Esophagus muscularis mucosa (tissue), 4 donors: ENCODE measurements around the gene ITGB1. TPM values are rescaled to one million over a fixed set of nuclear protein-coding genes. Genes with fewer than 3 reads are reported as not detected.

Experiments used
- DNase-seq: peaks from one replicate; pipeline ENCODE4 v3.0.0-alpha.2; 2017; ENCODE audit errors: extremely low spot score
- H3K27ac ChIP-seq, 4 donors: fragments of 200-600 bp; sonication (generic); replicated peaks in 1 of 4; 1 replicate in 3 of 4; 2 replicates in 1 of 4; pipeline ENCODE4 v1.5.1; 2016 to 2019; ENCODE audit warnings: mild to moderate bottlenecking in 1 of 4
- H3K27me3 ChIP-seq, 4 donors: fragments of 200-600 bp; sonication (generic); one replicate each; pipeline versions ENCODE4 v1.5.1 to v1.6.0; 2016 to 2019
- H3K36me3 ChIP-seq, 4 donors: fragments of 200-600 bp; sonication (generic); one replicate each; pipeline ENCODE4 v1.5.1; 2016 to 2019
- H3K4me1 ChIP-seq, 4 donors: fragments of 200-600 bp; sonication (generic); one replicate each; pipeline ENCODE4 v1.5.1; 2016 to 2019
- H3K4me3 ChIP-seq, 4 donors: fragments of 200-600 bp; sonication (generic); 1 replicate in 2 of 4; 2 replicates in 2 of 4; pipeline ENCODE4 v1.5.1; 2016 to 2019; ENCODE audit warnings: mild to moderate bottlenecking in 4 of 4, moderate library complexity in 1 of 4
- H3K9me3 ChIP-seq, 4 donors: fragments of 200-600 bp; sonication (generic); 1 replicate in 3 of 4; 2 replicates in 1 of 4; pipeline ENCODE4 v1.5.1; 2016 to 2019
- CTCF ChIP-seq, 3 experiments: fragments of 200-600 bp in 2 of 3; fragments of 450-650 bp in 1 of 3; sonication (generic) in 2 of 3; IDR thresholded peaks; one replicate each; pipeline ENCODE4 v1.5.1; 2017 to 2019; ENCODE audit warnings: antibody characterized with exemption in 3 of 3, mild to moderate bottlenecking in 2 of 3, moderate library complexity in 1 of 3
- EP300 ChIP-seq: sonication (generic); formaldehyde crosslinking; IDR thresholded peaks from one replicate; pipeline ENCODE4 v1.6.1; 2017; ENCODE audit warnings: antibody characterized with exemption
- POLR2A ChIP-seq: fragments of 450-650 bp; IDR thresholded peaks from one replicate; pipeline ENCODE4 v1.6.1; 2017; ENCODE audit warnings: antibody characterized with exemption, moderate library complexity, mild to moderate bottlenecking, low read depth
- POLR2AphosphoS5 ChIP-seq, 2 donors: sonication (generic); formaldehyde crosslinking; IDR thresholded peaks; one replicate each; pipeline ENCODE4 v1.6.1; 2017; ENCODE audit warnings: antibody characterized with exemption in 2 of 2
- WGBS: methylation state at CpG from one replicate; pipeline ENCODE4 v1.1.5; 2018; 5-methylcytosine and 5-hydroxymethylcytosine counted together
- intact Hi-C: fragments of 100-400 bp; cut with DNase I; formaldehyde crosslinking; loops from one replicate; pipeline ENCODE4 v1.15.1; 2023
- total RNA-seq, 4 donors: library from RNA; depleted of rRNA; stranded (reverse); fragments of >200 nt; gene quantifications; one replicate each; pipeline versions ENCODE4 v1.1.0 to v1.2.1, GENCODE V29; 2016

ITGB1 gene
- total RNA-seq, 4 donors from 2014 or later: 1,385 to 1,873 (median 1,661) TPM

- H3K27ac ChIP-seq: peak overlapping the region; percentile 42 to 87 (median 68)
- no peak for DNase-seq
- no peaks in the 10 kb centered on the region for H3K9me3 ChIP-seq
- WGBS: 57% methylated on average over 6 of the region's 6 CpGs
- intact Hi-C loops: no loop called here
- TF ChIP-seq EP300 (no peak), POLR2AphosphoS5 (IDR thresholded peaks at IDR 0.05) (peak in 1 of 2 donors; percentile 27)
- no peak overlapping the region for H3K4me3 ChIP-seq
- no peaks in the 10 kb centered on the region for H3K27me3 ChIP-seq
- H3K4me1 ChIP-seq: peaks cover 4 to 80% (median 60%) of the 10 kb centered on the region in 4 donors
- peaks cover 12 to 71% (median 45%) of the 10 kb centered on the region in 4 donors for H3K36me3 ChIP-seq
Observed at GRCh38 chr10:32929634-32930033, 28.4 kb downstream of the ITGB1 start.

- no peak overlapping the region for H3K4me3 ChIP-seq
- H3K9me3 ChIP-seq: no peaks in the 10 kb centered on the region
- no peak for DNase-seq
- TF ChIP-seq EP300 (no peak), POLR2A (no peak), POLR2AphosphoS5 (IDR thresholded peaks at IDR 0.05) (no peak), CTCF (IDR thresholded peaks at IDR 0.05) (no peak)
- no peaks in the 10 kb centered on the region for H3K27me3 ChIP-seq
- intact Hi-C loops: no loop called here
- H3K36me3 ChIP-seq: peaks cover 12 to 73% (median 53%) of the 10 kb centered on the region in 4 donors
- WGBS: 91% methylated on average over 3 of the region's 3 CpGs
- H3K4me1 ChIP-seq: peaks cover 4 to 79% (median 63%) of the 10 kb centered on the region in 4 donors
- peak overlapping the region in 1 of 4 donors; percentile 87 for H3K27ac ChIP-seq
Observed at GRCh38 chr10:32927750-32928149, 30.3 kb downstream of the ITGB1 start.

GRCh38 chr10:32923849-32924248 lies 34.2 kb downstream of the ITGB1 start:
- Histone ChIP-seq H3K27ac (no peak overlapping the region), H3K36me3 (peaks cover 42 to 99% (median 84%) of the 10 kb centered on the region in 4 donors)
- TF ChIP-seq CTCF (IDR thresholded peaks at IDR 0.05) (no peak), POLR2A (no peak), POLR2AphosphoS5 (IDR thresholded peaks at IDR 0.05) (no peak)

DNA sequence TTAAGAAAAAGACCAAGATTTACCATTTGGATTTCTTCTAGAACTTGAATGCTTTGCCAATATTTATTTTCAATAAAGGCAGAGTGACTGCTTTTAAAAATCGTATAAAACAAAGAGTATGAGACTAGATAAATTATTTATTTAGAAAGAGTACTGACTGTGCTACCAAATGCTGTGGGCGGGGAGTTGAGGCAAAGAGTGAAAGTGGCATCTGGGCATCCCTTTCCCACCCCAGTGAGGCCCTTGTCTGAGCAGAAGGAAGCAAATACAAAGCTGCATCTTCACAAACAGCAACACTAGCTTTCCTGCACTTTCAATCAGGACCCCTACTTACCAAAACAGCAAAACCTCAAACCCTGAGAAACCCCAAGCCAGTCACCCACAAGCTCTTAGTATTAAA lies 34.9 kb downstream of the ITGB1 start:
- Histone ChIP-seq H3K4me1 (peaks cover 0 to 37% (median 23%) of the 10 kb centered on the region in 4 donors), H3K27ac (no peak overlapping the region), H3K4me3 (no peak overlapping the region), H3K36me3 (peaks cover 47 to 99% (median 84%) of the 10 kb centered on the region in 4 donors), H3K27me3 (no peaks in the 10 kb centered on the region), H3K9me3 (no peaks in the 10 kb centered on the region)
- intact Hi-C loops: no loop called here
- TF ChIP-seq EP300 (no peak), POLR2AphosphoS5 (IDR thresholded peaks at IDR 0.05) (no peak), CTCF (IDR thresholded peaks at IDR 0.05) (no peak), POLR2A (no peak)
- DNase-seq: no peak
- 65% methylated on average over 2 of the region's 2 CpGs for WGBS

More at GRCh38 chr10:32923849-32924248, 34.2 kb downstream of the ITGB1 start:
- Histone ChIP-seq H3K4me3 (no peak overlapping the region), H3K4me1 (peaks cover 0 to 45% (median 30%) of the 10 kb centered on the region in 4 donors), H3K27me3 (no peaks in the 10 kb centered on the region), H3K9me3 (no peaks in the 10 kb centered on the region)
- no peak for DNase-seq
- WGBS: 79% methylated on average over 2 of the region's 2 CpGs
- intact Hi-C loops: no loop called here

DNA sequence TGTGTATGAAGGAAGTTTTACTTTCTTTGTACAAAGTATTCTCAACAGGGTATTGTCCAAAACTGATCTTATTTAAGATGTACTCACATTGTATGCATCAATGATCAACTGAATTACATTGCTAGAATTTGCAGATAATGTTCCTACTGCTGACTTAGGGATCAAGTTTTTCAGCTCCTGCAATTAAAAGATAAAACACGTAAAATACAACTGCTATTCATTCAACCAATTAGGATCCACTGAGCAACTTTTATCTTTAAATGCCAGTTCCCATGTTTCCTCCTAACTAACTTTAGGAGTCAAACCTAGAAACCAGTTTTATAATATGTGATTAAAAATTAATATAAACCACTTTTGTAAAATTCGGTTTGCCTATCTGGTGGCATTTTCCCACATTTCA lies 35.9 kb downstream of the ITGB1 start:
- WGBS: 77% methylated on average over 2 of the region's 2 CpGs
- TF ChIP-seq POLR2A: no peak
- no peak for TF ChIP-seq CTCF (IDR thresholded peaks at IDR 0.05)
- TF ChIP-seq POLR2AphosphoS5 (IDR thresholded peaks at IDR 0.05): no peak
- no peak for TF ChIP-seq EP300
- Histone ChIP-seq H3K9me3 (no peaks in the 10 kb centered on the region), H3K36me3 (peaks cover 54 to 99% (median 83%) of the 10 kb centered on the region in 4 donors), H3K4me1 (peaks cover 0 to 28% (median 18%) of the 10 kb centered on the region in 4 donors), H3K27ac (no peak overlapping the region), H3K27me3 (no peaks in the 10 kb centered on the region), H3K4me3 (no peak overlapping the region)
- intact Hi-C loops: no loop called here
- no peak for DNase-seq
